Ascending aorta (tissue), 2 donors: ENCODE measurements around the gene CFAP157. TPM values are rescaled to one million over a fixed set of nuclear protein-coding genes. Genes with fewer than 3 reads are reported as not detected.

Experiments used
- DNase-seq, 2 donors: peaks; one replicate each; pipeline ENCODE4 v3.0.0-alpha.2; 2019; ENCODE audit warnings: low spot score in 2 of 2
- H3K27ac ChIP-seq, 2 donors: fragments of 200-600 bp; sonication (generic); one replicate each; pipeline ENCODE4 v1.5.1; 2016 to 2017; ENCODE audit warnings: mild to moderate bottlenecking in 1 of 2
- H3K27me3 ChIP-seq: fragments of 200-600 bp; sonication (generic); one replicate; pipeline ENCODE4 v1.5.1; 2017
- H3K36me3 ChIP-seq, 2 donors: fragments of 200-600 bp; sonication (generic); one replicate each; pipeline ENCODE4 v1.5.1; 2016
- H3K4me1 ChIP-seq, 2 donors: fragments of 200-600 bp; sonication (generic); one replicate each; pipeline ENCODE4 v1.5.1; 2016 to 2017; ENCODE audit warnings: mild to moderate bottlenecking in 1 of 2
- H3K4me3 ChIP-seq, 2 donors: fragments of 200-600 bp; sonication (generic); one replicate each; pipeline ENCODE4 v1.5.1; 2016 to 2017; ENCODE audit warnings: mild to moderate bottlenecking in 1 of 2
- H3K9me3 ChIP-seq, 2 donors: fragments of 200-600 bp; sonication (generic); one replicate each; pipeline ENCODE4 v1.5.1; 2016
- intact Hi-C: fragments of 100-400 bp; cut with DNase I; formaldehyde crosslinking; loops from one replicate; pipeline ENCODE4 v1.15.1; 2023
- total RNA-seq: library from RNA; depleted of rRNA; stranded (reverse); fragments of >200 nt; gene quantifications from one replicate; pipeline ENCODE4 v1.1.0, GENCODE V29; 2016
- TF ChIP-seq, protein P1 (sequence below), 3 experiments: fragments of 200-600 bp in 2 of 3; fragments of 450-650 bp in 1 of 3; sonication (generic) in 2 of 3; IDR thresholded peaks; one replicate each; pipeline ENCODE4 v1.5.1; 2016 to 2019; ENCODE audit warnings: antibody characterized with exemption in 3 of 3, mild to moderate bottlenecking in 1 of 3, moderate library complexity in 1 of 3

Gene CFAP157
- total RNA-seq, 1 donor from 2014 or later, result not detected

DNA sequence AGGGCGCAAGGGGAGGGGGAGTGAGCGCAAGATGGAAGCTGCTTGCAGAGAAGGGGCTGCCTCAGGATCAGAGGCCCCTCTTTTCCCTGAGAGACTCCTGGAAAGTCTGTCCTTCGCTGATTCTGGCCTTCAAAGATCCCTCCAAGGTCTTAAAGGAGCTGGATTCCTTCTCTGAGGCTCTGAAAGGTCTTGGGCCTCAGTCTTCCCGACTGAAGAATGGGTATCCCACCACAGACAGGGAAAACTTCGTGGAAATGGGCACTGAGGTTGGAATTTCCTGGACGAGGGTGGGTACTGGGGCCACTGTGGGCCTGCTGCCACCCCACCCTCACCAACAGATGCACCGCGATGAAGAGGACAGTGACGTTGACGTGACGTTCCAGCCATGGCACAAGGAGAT, 5.6 kb downstream of the CFAP157 start:
- TF ChIP-seq, protein P1, sequence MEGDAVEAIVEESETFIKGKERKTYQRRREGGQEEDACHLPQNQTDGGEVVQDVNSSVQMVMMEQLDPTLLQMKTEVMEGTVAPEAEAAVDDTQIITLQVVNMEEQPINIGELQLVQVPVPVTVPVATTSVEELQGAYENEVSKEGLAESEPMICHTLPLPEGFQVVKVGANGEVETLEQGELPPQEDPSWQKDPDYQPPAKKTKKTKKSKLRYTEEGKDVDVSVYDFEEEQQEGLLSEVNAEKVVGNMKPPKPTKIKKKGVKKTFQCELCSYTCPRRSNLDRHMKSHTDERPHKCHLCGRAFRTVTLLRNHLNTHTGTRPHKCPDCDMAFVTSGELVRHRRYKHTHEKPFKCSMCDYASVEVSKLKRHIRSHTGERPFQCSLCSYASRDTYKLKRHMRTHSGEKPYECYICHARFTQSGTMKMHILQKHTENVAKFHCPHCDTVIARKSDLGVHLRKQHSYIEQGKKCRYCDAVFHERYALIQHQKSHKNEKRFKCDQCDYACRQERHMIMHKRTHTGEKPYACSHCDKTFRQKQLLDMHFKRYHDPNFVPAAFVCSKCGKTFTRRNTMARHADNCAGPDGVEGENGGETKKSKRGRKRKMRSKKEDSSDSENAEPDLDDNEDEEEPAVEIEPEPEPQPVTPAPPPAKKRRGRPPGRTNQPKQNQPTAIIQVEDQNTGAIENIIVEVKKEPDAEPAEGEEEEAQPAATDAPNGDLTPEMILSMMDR (IDR thresholded peaks at IDR 0.05), result no peak
- H3K9me3 ChIP-seq, result no peaks in the 10 kb centered on the region
- no peak overlapping the region for H3K27ac ChIP-seq
- no peaks in the 10 kb centered on the region for H3K27me3 ChIP-seq
- intact Hi-C loops, result no loop called here
- H3K4me3 ChIP-seq, result no peak overlapping the region
- no peaks in the 10 kb centered on the region for H3K36me3 ChIP-seq
- no peak for DNase-seq
- peaks cover 0 to 10% of the 10 kb centered on the region in 2 donors for H3K4me1 ChIP-seq

GRCh38 chr9:127712867-127713266, 6.1 kb downstream of the CFAP157 start:
- Histone ChIP-seq H3K27me3 (no peaks in the 10 kb centered on the region), H3K9me3 (no peaks in the 10 kb centered on the region), H3K4me3 (no peak overlapping the region), H3K36me3 (no peaks in the 10 kb centered on the region), H3K27ac (no peak overlapping the region), H3K4me1 (peaks cover 0 to 10% of the 10 kb centered on the region in 2 donors)
- TF ChIP-seq, protein P1 (IDR thresholded peaks at IDR 0.05), result no peak
- DNase-seq, result no peak
- intact Hi-C loops, result no loop called here

GRCh38 chr9:127714020-127714750, 7.4 kb downstream of the CFAP157 start:
- Histone ChIP-seq H3K27me3 (no peaks in the 10 kb centered on the region), H3K4me3 (peak overlapping the region; percentile 61 to 93), H3K36me3 (no peaks in the 10 kb centered on the region), H3K4me1 (peaks cover 0 to 10% of the 10 kb centered on the region in 2 donors), H3K27ac (no peak overlapping the region), H3K9me3 (no peaks in the 10 kb centered on the region)
- intact Hi-C loops, result loop anchor here (2.0 kb wide), 1 partner anchor 73 kb away; the partner anchor contains the start of gene CDK9
- TF ChIP-seq, protein P1 (IDR thresholded peaks at IDR 0.05), result no peak
- DNase-seq, result no peak

DNA sequence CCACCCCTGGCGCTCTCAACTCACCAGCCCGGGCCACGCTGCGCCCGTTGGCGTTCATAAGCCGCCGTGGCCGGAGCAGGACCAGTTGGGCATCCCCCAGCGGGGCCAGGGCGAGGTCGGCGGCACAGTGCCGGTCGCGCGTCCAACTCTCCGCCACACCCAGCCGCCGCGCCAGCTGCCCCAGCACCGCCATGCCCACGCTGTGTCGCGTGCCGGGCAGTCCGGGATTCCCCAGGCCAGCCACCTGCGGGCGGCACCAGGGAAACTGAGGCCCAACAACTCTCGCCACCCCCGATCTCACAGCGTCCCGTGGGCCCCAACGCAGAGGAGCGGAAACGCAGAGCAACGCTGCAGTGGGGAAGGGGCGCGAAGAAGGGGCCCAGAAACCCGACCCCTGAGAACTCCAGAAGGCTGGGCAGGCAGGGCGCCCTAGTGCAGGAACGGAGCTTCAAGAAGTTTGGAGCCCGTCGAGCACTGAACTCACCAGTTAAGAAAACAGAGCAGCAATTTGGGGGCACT, 8.2 kb downstream of the CFAP157 start:
- Histone ChIP-seq H3K4me3 (peak overlapping the region; percentile 61 to 93), H3K27me3 (no peaks in the 10 kb centered on the region), H3K36me3 (no peaks in the 10 kb centered on the region), H3K27ac (peak overlapping the region; percentile 82 to 85), H3K4me1 (peaks cover 0 to 10% of the 10 kb centered on the region in 2 donors), H3K9me3 (no peaks in the 10 kb centered on the region)
- intact Hi-C loops, result loop anchor here (1.0 to 5.0 kb wide), 5 partner anchors 16 to 202 kb away; partner anchors contain the start of genes CDK9, ST6GALNAC4, STXBP1 and TOR2A
- no peak for DNase-seq
- TF ChIP-seq, protein P1 (IDR thresholded peaks at IDR 0.05), result no peak

DNA sequence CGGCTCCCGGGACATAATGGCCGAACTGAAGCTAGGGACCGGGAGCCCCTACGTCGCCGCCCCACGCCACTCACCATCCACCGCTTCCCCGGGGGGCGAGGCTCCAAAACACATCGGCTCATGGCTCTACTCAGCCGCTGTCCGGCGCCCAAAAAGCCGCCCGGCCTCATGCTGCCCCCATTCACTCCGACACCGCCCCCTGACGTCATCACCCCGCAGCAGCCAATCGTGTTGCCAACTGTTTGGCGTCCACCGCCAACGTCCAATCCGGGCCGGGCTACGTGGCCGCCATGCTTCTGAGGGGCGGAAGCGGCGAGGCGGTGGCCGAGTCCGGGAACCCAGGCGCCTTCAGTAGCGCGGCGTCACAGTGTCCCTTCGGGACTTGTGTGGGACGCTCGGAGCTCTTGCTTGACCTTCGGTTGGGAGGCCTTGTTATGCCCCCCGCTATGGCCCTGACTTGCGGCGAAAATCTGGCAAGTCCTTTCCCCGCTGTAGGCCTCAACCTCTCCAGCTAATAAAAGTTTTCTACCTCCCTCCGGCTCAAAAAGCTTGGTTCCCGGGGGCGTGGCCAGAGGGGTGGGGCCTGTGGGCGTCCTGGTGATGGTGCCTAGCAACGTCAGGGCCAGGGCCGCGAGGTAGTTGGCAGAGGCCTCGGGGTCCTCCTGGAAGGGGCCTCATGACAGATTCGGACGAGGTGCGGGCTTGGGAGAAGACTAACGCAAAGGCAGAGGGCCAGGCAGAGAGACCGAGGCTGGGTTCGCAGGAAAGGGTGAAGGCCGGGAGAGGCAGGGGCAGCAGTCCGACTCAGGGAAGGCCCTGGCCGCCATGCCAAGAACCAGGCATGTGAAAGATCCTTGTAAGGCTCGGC, 8.9 kb downstream of the CFAP157 start, which contains the start of the genes PTRH1 and TTC16:
TSS of gene PTRH1 (minus strand) at position 194 of the 868 bp plus-strand sequence. CDS start at position 170, 24 bp downstream.
TSS of gene TTC16 (plus strand) at position 610 of the 868 bp plus-strand sequence. CDS start at position 677, 67 bp downstream.
- TF ChIP-seq, protein P1 (IDR thresholded peaks at IDR 0.05), result no peak
- Histone ChIP-seq H3K27ac (peak within 1 kb of the TSS; percentile 82 to 85), H3K36me3 (no peaks in the 10 kb centered on the region), H3K27me3 (no peaks in the 10 kb centered on the region), H3K4me1 (peaks cover 0 to 10% of the 10 kb centered on the region in 2 donors), H3K9me3 (no peaks in the 10 kb centered on the region), H3K4me3 (peak within 1 kb of the TSS; percentile 61 to 93)
- intact Hi-C loops, result loop anchor here (1.0 to 5.0 kb wide), 5 partner anchors 16 to 202 kb away; partner anchors contain the start of genes CDK9, ST6GALNAC4, STXBP1 and TOR2A
- DNase-seq, result peak; percentile 84 to 99
